GM18517 (cell line): ENCODE data around the gene BSN.

Experiments
- ATAC-seq: cut with Tn5 transposase; IDR thresholded peaks from one replicate; pipeline ENCODE4 v1.9.1; 2021; ENCODE audit warnings: mild to moderate bottlenecking, moderate library complexity; ENCODE audit not compliant: unreplicated experiment

Gene BSN

GRCh38 chr3:49711489-49711888, 157.2 kb downstream of the BSN start:
- no peak for ATAC-seq

- no peak for ATAC-seq
Measured at GRCh38 chr3:49712166-49712565, 157.9 kb downstream of the BSN start.

GRCh38 chr3:49712631-49713317, 158.5 kb downstream of the BSN start:
- ATAC-seq, result no peak

GRCh38 chr3:49713336-49714105, 159.2 kb downstream of the BSN start:
- no peak for ATAC-seq

GRCh38 chr3:49714728-49715550, 160.7 kb downstream of the BSN start:
- ATAC-seq, result no peak

GRCh38 chr3:49715611-49716121, 161.4 kb downstream of the BSN start:
- ATAC-seq, result no peak

GRCh38 chr3:49716169-49716568, 161.9 kb downstream of the BSN start:
- no peak for ATAC-seq

- no peak for ATAC-seq
Measured at GRCh38 chr3:49716691-49717210, 162.5 kb downstream of the BSN start.

GRCh38 chr3:49717211-49717958, 163.1 kb downstream of the BSN start:
- ATAC-seq, result no peak

GRCh38 chr3:49717959-49718857, 163.9 kb downstream of the BSN start:
- ATAC-seq, result no peak

- no peak for ATAC-seq
Measured at GRCh38 chr3:49718858-49719213, 164.6 kb downstream of the BSN start.

- peak; percentile 51 for ATAC-seq
Measured at GRCh38 chr3:49719214-49719884, 165.1 kb downstream of the BSN start, which contains the start of gene AMIGO3. AMIGO3 (minus strand) TSS chr3:49719684; CDS start chr3:49719465, 219 bp downstream.
